Measurements from ENCODE around the gene OPN3.

GRCh38 chr1:241644259-241644658 is 4.1 kb upstream of the OPN3 start:
- no peak for TF ChIP-seq POLR2AphosphoS5 (IDR thresholded peaks at IDR 0.05)
- no peak for TF ChIP-seq CTCF (IDR thresholded peaks at IDR 0.05)
- TF ChIP-seq EP300 (IDR thresholded peaks at IDR 0.05), result no peak
- no peak for TF ChIP-seq POLR2A (IDR thresholded peaks at IDR 0.05)

Measured in gastroesophageal sphincter (tissue), 3 donors.